PC-3 (cell line): ENCODE measurements around the gene PAGE2B. TPM values are rescaled to one million over a fixed set of nuclear protein-coding genes. Genes with fewer than 3 reads are reported as not detected.

Experiments used
- ATAC-seq: fragments of 200-7000 bp; cut with Tn5 transposase; 2 replicates; pipeline ENCODE4 v1.9.1; 2020; ENCODE audit warnings: mild to moderate bottlenecking, moderate library complexity
- BruUV-seq: library from RNA; stranded (reverse); fragments of 400-500 nt; replicated peaks from 2 replicates; lab custom pipeline; 2021; lab: Mats Ljungman, UMichigan
- CTCF ChIA-PET: fragments of 300-600 bp; sonication (Branson Sonifier 250); formaldehyde crosslinking; loops from one replicate; lab custom pipeline; 2022; ENCODE audit warnings: antibody characterized with exemption; lab: Charles Lee
- POLR2A ChIA-PET: fragments of 300-600 bp; sonication (Branson Sonifier 250); formaldehyde crosslinking; loops from one replicate; lab custom pipeline; 2022; ENCODE audit warnings: antibody characterized with exemption; ENCODE audit not compliant: unreplicated experiment; lab: Charles Lee
- DNase-seq: peaks from one replicate; pipeline ENCODE4 v3.0.0-alpha.2; 2015
- H2AFZ ChIP-seq: fragments of 300-600 bp; sonication (generic); 2 replicates; pipeline ENCODE4 v1.6.0; 2016; ENCODE audit warnings: antibody characterized with exemption, low read length
- H3F3A ChIP-seq: fragments of 300-600 bp; sonication (generic); one replicate; pipeline ENCODE4 v1.6.0; 2017; ENCODE audit warnings: antibody characterized with exemption, low read length, control low read depth, mild to moderate bottlenecking; ENCODE audit not compliant: unreplicated experiment
- H3K27ac ChIP-seq: fragments of 300-600 bp; sonication (generic); 2 replicates; pipeline ENCODE4 v1.5.1; 2016; ENCODE audit warnings: mild to moderate bottlenecking, low read length
- H3K27me3 ChIP-seq: fragments of 300-600 bp; sonication (generic); 2 replicates; pipeline ENCODE4 v1.6.1; 2016; ENCODE audit warnings: low read length, mixed read lengths
- H3K36me3 ChIP-seq: fragments of 300-600 bp; sonication (generic); 2 replicates; pipeline ENCODE4 v1.6.1; 2016; ENCODE audit warnings: low read depth, mixed run types, low read length, mixed read lengths
- H3K4me1 ChIP-seq: fragments of 300-600 bp; sonication (generic); 2 replicates; pipeline ENCODE4 v1.5.1; 2016; ENCODE audit warnings: low read length; ENCODE audit not compliant: insufficient read depth
- H3K4me2 ChIP-seq: fragments of 300-600 bp; sonication (generic); 2 replicates; pipeline ENCODE4 v1.6.0; 2016; ENCODE audit warnings: low read length
- H3K4me3 ChIP-seq: fragments of 300-600 bp; sonication (generic); 2 replicates; pipeline ENCODE4 v1.5.1; 2016; ENCODE audit warnings: mild to moderate bottlenecking, low read length, mixed read lengths
- H3K79me2 ChIP-seq: fragments of 300-600 bp; sonication (generic); 2 replicates; pipeline ENCODE4 v1.6.1; 2017; ENCODE audit warnings: low read length, mixed read lengths
- H3K9ac ChIP-seq: fragments of 300-600 bp; sonication (generic); 2 replicates; pipeline ENCODE4 v1.6.0; 2016; ENCODE audit warnings: mild to moderate bottlenecking, low read length
- H3K9me2 ChIP-seq: fragments of 300-600 bp; sonication (generic); replicated peaks from 2 replicates; pipeline ENCODE4 v1.6.1; 2016; ENCODE audit warnings: mixed run types, low read length, mixed read lengths
- H3K9me3 ChIP-seq: fragments of 300-600 bp; sonication (generic); 2 replicates; pipeline ENCODE4 v1.6.1; 2016; ENCODE audit warnings: low read length, mixed read lengths
- H4K20me1 ChIP-seq: fragments of 300-600 bp; sonication (generic); 2 replicates; pipeline ENCODE4 v1.6.1; 2016; ENCODE audit warnings: low read length, mixed read lengths
- EZH2 ChIP-seq: fragments of 300-600 bp; sonication (generic); IDR thresholded peaks from one replicate; pipeline ENCODE4 v1.6.1; 2017; ENCODE audit warnings: antibody characterized with exemption, mild to moderate bottlenecking, low read length; ENCODE audit not compliant: unreplicated experiment
- EZH2phosphoT487 ChIP-seq: fragments of 300-600 bp; sonication (generic); IDR thresholded peaks from 2 replicates; pipeline ENCODE4 v1.6.1; 2018; ENCODE audit warnings: mild to moderate bottlenecking, antibody characterized with exemption, low read length, borderline replicate concordance
- intact Hi-C: fragments of 100-400 bp; cut with micrococcal nuclease; formaldehyde crosslinking; loops from 2 replicates; pipeline ENCODE4 v1.9.0; 2023
- total RNA-seq: library from RNA; depleted of rRNA; stranded (reverse); fragments of >200 nt; gene quantifications from 2 replicates; pipeline ENCODE4 v1.2.3, GENCODE V29; 2014
- TF ChIP-seq, protein P1 (sequence below): fragments of 300-600 bp; sonication (generic); conservative IDR thresholded peaks from 2 replicates; pipeline ENCODE4 v1.5.1; 2017; ENCODE audit warnings: antibody characterized with exemption, low read depth, mild to moderate bottlenecking, low read length

The PAGE2B gene
- total RNA-seq, 1 experiment from 2014 or later: not detected

DNA sequence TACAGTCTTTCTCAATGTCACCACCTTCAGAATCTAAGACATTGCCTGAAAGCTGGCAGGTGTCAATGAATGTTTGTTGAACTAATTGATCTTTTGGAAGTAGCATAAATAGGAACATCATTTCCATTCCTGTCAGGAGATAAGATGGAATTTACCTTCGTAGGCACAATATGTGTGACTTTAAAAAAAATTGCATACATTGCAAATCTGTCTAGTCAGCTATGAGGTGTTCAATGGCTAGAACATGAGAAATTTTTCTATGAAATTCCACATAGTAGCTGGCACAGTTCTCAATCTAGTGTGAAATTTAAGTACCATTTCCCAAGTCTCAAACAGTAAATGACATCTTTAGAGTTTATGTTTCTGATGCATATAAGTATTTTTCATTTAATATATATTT lies 24.3 kb downstream of the PAGE2B start:
- no TSS peak for BruUV-seq
- ATAC-seq: no peak
- H3K4me2 ChIP-seq: no peak overlapping the region
- intact Hi-C loops: no loop called here
- H4K20me1 ChIP-seq: no peaks in the 10 kb centered on the region
- H3K27me3 ChIP-seq: peaks cover 17% of the 10 kb centered on the region; the same call in 1 of the 2 replicates
- no peak overlapping the region for H2AFZ ChIP-seq
- no peaks in the 10 kb centered on the region for H3K4me1 ChIP-seq
- no peak overlapping the region for H3K4me3 ChIP-seq
- H3K9me3 ChIP-seq: no peaks in the 10 kb centered on the region
- ChIA-PET POLR2A (no interaction called here), CTCF (no interaction called here)
- H3K36me3 ChIP-seq: no peaks in the 10 kb centered on the region
- TF ChIP-seq, protein P1, sequence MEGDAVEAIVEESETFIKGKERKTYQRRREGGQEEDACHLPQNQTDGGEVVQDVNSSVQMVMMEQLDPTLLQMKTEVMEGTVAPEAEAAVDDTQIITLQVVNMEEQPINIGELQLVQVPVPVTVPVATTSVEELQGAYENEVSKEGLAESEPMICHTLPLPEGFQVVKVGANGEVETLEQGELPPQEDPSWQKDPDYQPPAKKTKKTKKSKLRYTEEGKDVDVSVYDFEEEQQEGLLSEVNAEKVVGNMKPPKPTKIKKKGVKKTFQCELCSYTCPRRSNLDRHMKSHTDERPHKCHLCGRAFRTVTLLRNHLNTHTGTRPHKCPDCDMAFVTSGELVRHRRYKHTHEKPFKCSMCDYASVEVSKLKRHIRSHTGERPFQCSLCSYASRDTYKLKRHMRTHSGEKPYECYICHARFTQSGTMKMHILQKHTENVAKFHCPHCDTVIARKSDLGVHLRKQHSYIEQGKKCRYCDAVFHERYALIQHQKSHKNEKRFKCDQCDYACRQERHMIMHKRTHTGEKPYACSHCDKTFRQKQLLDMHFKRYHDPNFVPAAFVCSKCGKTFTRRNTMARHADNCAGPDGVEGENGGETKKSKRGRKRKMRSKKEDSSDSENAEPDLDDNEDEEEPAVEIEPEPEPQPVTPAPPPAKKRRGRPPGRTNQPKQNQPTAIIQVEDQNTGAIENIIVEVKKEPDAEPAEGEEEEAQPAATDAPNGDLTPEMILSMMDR: no peak
- TF ChIP-seq EZH2phosphoT487: no peak
- TF ChIP-seq EZH2: no peak
- DNase-seq: no peak
- no peak overlapping the region for H3K9ac ChIP-seq
- no peaks in the 10 kb centered on the region for H3K9me2 ChIP-seq
- H3K27ac ChIP-seq: no peak overlapping the region
- no peaks in the 10 kb centered on the region for H3K79me2 ChIP-seq
- H3F3A ChIP-seq: no peaks in the 10 kb centered on the region

DNA sequence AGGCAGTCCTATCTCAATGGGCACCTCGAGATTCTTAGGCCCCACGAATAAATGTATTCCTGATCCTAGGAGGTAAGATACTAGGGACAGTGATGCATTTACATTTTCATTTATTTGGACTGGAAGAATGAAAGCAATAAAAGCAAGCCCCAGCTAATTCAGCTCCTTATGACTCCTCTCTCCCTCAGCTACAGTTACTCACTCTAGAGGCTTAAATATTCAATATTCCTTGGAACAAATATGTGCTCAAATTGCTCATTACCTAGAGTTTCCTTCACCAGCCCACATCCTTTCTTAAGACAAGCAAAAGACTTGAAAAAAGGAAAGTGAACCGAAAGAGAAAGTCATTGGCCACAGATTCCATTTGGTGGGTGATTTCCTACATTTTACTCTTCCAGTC lies 27.9 kb downstream of the PAGE2B start:
- H2AFZ ChIP-seq: no peak overlapping the region
- ChIA-PET CTCF (no interaction called here), POLR2A (no interaction called here)
- peaks cover 17% of the 10 kb centered on the region; the same call in 1 of the 2 replicates for H3K27me3 ChIP-seq
- DNase-seq (no peak), ATAC-seq (no peak)
- H3K9me2 ChIP-seq: no peaks in the 10 kb centered on the region
- no peak overlapping the region for H3K4me2 ChIP-seq
- no peaks in the 10 kb centered on the region for H3K79me2 ChIP-seq
- no peaks in the 10 kb centered on the region for H3K4me1 ChIP-seq
- H3K9ac ChIP-seq: no peak overlapping the region
- H3K27ac ChIP-seq: no peak overlapping the region
- H3K9me3 ChIP-seq: no peaks in the 10 kb centered on the region
- TF ChIP-seq EZH2 (no peak), EZH2phosphoT487 (no peak)
- TF ChIP-seq, protein P1: no peak
- H4K20me1 ChIP-seq: no peaks in the 10 kb centered on the region
- H3K4me3 ChIP-seq: no peak overlapping the region
- no peaks in the 10 kb centered on the region for H3F3A ChIP-seq
- intact Hi-C loops: no loop called here
- H3K36me3 ChIP-seq: no peaks in the 10 kb centered on the region
- BruUV-seq: no TSS peak

DNA sequence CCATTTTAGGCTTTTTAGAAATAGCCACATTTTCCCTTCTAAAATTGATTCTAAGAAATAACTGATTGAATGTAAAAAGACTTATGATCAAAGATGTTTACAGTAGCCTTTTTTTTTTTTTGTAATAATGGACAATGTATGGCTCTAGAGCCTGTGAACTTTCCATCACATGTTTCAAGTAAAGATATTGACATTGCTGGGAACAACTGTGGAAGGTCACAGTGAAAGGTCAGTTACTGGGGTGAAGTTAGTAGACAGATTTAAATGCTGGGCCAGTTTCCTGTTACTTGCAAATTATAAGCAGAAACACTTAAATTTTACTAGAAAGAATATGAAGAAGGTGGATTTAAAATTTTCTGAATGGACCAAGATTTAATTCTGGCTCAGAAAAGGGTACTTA lies 32.4 kb downstream of the PAGE2B start:
- Histone ChIP-seq H3K4me3 (no peak overlapping the region), H3F3A (no peaks in the 10 kb centered on the region), H3K27me3 (no peaks in the 10 kb centered on the region), H3K9me3 (no peaks in the 10 kb centered on the region), H3K27ac (no peak overlapping the region), H3K4me2 (no peak overlapping the region), H3K36me3 (no peaks in the 10 kb centered on the region), H3K9me2 (no peaks in the 10 kb centered on the region), H4K20me1 (no peaks in the 10 kb centered on the region), H3K4me1 (no peaks in the 10 kb centered on the region), H2AFZ (no peak overlapping the region), H3K9ac (no peak overlapping the region), H3K79me2 (no peaks in the 10 kb centered on the region)
- ATAC-seq (no peak), DNase-seq (no peak)
- no TSS peak for BruUV-seq
- no peak for TF ChIP-seq EZH2phosphoT487
- TF ChIP-seq EZH2: no peak
- TF ChIP-seq, protein P1: no peak
- intact Hi-C loops: no loop called here
- ChIA-PET POLR2A (no interaction called here), CTCF (no interaction called here)
